OCI-M1 (cell line): ENCODE data around the gene FMNL1.

Experiments used
- DNase-seq: peaks from one replicate; lab custom pipeline; 2025; lab: John Stamatoyannopoulos, UW

The FMNL1 gene

GRCh38 chr17:45222289-45222995 is 757 bp downstream of the FMNL1 start:
- DNase-seq = no peak

- no peak for DNase-seq
These were observed 1.4 kb downstream of the FMNL1 start for GRCh38 chr17:45222996-45223538.

DNA sequence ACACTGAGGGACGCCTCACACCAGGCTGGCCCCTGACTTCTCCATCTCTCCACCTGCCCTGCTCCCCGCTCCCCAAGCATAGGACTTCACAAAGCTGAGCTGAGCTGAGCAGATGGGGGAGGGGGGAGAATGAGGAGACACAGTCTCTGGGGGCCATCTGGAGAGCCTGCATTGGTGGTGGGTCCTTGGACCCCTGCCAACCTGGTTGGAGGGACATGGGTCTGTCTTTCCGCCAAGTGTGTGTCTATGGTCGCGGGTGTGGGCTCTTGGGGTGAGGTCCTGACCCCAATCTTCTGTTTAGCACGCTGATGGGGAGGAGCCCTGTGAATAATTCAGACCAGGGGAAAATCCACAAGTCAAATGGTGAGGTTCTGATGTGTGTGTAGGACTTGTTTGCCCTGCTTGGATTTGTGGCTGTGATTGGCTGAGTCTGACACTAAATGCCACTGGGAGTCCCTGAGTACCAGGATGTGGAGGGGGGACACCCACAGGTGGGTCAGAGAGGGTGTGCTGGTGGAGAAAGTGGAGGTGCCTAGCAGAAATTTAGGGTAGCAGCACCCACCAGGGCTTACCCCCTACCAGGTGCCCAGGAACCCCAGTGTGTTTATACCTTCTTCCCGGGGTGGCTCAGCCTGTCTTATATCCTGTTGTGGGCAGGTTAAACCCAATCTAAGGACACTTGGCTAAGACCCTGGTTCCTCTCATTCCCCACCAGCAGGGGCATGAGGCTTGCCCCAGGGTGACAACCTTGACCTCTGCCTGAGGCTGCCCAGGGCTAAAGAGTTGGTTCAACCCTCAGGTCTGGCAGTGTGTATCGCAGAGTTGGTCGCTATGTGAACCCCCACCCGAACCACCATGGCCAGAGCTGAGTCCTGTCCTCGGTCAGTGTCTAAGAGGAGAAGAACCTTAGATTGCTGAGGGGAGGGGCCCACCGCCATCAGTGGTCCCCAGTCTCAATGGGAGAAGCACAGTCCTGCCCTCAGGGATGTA is 2.1 kb downstream of the FMNL1 start:
- no peak for DNase-seq

DNA sequence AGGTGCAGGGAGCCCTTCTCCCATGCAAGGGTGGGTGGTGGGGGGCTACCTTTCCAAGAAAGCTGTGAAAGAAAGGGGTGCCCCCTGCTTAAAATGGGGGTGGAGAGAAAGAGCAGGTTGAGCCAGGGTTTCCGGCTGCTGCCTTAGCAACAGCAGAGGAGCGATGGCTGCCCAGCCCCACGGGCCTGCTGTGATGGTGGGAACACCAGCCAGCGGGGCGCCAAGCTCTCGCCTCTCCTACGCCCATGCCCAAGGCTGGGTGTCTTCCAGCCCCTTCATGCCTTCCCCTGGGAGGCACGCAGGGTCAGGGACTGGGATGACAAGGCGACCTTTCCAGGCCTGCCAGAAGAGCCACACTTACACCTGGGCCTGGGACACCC is 3.0 kb downstream of the FMNL1 start:
- DNase-seq = no peak

DNA sequence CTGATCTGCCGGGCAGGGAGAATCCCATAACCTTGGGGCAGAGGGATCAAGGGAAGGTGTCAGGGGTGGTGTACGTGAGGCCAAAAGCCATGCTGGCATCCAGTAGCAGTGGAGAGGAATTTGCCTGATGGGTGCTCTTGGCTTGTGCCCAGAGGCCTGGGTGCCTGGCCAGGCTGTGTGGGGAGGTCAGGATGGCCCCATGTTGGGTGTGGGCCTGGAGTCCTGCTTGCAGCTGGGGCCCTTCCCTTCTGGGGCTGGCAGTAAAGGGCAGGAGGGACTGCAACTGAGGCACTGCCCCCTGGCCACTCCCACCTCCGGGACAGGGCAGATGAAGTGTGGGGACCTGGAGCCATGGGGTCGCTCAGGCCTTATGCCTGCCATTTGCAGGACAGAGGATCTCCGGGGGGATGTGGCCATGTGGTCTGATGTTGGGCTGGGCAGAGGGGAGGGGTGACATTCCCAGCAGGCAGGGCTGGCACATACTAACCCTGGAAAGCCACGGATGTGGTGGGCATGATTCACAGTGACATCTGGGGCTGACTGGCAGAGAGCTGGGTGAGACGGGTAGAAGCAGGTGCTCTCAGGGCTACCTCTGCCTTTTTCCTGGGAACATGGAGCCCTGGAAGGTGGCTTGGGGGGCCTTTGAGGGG is 3.5 kb downstream of the FMNL1 start:
- DNase-seq = no peak

GRCh38 chr17:45225964-45226530 is 4.4 kb downstream of the FMNL1 start:
- DNase-seq = peak; percentile 32

- no peak for DNase-seq
These were observed 4.9 kb downstream of the FMNL1 start for GRCh38 chr17:45226576-45226975.

GRCh38 chr17:45227101-45227925 is 5.6 kb downstream of the FMNL1 start:
- peak; percentile 72 for DNase-seq

GRCh38 chr17:45227926-45228762 is 6.5 kb downstream of the FMNL1 start:
- DNase-seq = no peak

DNA sequence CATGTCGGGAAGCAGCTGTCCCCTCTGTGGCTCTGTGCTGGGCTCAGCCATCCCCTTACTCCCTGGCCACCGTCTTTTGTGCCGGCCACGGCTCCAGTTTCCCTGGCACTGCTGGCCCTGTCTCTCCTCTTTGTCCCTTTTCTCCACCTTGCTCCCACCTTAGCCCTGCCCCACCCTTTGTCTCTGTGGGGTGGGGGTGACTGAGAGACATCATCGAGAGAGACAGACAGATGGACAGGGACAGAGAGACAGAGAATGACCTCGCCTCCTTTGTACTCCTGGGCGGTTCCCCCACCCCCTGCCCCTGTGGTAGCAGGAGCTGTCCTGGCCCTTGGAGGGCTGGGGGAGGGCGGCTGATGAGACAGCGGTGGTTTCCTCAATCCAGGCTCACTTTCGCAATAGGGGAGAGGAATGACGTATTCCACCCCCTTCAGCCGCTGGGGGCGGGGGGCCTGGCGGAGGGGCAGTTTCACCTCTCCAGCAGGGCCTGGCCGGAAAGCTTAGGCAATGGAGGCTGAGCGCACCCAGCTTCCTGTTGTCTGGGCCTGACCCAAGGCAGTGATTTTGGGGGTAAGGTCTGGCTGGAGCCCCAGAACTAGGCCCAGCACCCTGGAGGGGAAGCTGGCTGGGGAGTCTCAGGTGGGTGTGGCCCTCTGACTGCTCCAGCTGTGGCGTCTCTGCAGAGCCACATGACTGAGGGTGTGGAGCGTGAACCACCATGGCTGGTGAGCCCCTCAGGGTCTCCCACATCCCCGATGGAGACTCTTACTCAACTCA is 7.3 kb downstream of the FMNL1 start:
- peak; percentile 91 for DNase-seq

DNA sequence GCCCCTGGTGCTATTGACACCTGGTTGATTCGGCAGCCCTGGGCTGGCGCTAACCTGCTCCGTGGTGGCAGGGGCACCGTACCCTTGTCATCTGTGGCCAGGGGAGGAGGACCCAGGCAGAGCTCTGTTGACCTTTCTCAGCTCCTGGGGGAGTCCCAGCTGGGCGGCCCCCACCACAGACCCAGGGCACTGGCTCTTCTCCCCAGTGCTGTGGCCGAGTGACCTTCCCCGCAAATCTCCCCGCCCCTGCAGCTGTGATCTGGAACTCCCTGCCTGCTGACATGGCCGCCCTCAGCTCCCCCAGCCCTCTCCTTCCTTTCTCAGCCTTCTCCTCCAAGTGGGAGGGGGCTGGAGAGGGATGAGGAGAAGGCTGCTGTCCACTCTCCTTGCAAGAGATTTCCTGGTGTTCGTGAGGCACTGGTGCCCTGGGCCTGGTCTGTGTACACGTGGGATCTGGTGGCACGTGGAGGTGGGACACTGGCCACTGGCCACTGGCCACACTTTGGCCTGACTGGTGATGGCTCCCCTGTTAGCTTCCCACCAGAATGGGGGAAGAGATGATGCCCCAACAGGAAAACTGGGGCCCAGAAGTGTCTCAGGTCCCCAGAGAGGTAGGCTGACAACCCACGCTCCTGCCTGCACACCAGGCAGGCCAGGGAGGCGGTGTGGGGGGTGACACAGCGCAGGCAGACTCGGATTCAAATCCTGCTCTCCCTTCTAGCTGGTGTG is 8.2 kb downstream of the FMNL1 start:
- DNase-seq = no peak

DNA sequence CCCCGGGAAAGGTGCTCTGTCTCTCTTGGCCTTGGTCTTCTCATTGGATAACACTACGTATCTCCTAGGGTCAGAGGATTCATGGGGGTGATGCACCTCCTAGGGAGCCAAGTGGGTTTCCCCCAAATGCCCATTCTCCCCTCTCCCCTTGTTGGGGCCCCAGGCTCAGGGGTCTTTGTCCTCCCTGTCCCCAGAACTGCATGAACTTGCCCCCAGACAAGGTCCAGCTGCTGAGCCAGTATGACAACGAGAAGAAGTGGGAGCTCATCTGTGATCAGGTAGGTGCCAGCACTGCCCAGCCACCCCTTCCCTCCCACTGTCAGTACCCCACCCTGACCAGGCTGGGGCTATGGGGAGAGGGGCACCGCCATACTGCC is 8.7 kb downstream of the FMNL1 start:
- no peak for DNase-seq

GRCh38 chr17:45230787-45231480 is 9.2 kb downstream of the FMNL1 start:
- no peak for DNase-seq

DNA sequence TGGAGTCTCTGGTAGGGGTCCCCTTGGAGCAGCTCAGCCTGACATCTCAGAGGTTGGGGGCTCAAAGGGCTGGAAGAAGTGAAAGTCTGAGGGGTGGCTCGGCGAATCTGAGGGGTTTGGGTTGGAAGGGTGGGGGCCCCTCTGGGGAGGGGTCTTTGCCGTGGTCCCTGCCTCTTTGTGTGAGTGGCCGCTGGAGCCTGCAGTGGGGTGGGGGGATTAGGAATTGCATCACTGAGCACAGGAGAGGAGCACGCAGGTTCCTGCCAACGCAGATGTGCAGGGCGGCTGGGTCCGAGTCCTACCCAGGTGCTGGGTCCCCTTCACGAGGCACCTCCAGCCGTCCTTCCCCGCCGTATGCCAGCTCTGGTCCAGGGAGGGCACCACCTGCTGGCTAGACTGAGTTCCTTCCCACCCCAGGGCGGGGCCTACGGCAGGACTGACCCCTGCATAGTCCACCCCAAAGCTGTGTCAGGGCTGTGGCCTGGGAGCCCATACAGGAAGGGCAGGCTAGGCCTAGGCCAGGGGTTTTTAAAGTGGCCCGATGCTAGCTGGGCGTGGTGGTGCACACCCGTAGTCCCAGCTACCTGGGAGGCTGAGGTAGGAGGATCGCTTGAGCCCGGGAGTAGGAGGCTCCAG is 9.9 kb downstream of the FMNL1 start:
- peak; percentile 20 for DNase-seq

DNA sequence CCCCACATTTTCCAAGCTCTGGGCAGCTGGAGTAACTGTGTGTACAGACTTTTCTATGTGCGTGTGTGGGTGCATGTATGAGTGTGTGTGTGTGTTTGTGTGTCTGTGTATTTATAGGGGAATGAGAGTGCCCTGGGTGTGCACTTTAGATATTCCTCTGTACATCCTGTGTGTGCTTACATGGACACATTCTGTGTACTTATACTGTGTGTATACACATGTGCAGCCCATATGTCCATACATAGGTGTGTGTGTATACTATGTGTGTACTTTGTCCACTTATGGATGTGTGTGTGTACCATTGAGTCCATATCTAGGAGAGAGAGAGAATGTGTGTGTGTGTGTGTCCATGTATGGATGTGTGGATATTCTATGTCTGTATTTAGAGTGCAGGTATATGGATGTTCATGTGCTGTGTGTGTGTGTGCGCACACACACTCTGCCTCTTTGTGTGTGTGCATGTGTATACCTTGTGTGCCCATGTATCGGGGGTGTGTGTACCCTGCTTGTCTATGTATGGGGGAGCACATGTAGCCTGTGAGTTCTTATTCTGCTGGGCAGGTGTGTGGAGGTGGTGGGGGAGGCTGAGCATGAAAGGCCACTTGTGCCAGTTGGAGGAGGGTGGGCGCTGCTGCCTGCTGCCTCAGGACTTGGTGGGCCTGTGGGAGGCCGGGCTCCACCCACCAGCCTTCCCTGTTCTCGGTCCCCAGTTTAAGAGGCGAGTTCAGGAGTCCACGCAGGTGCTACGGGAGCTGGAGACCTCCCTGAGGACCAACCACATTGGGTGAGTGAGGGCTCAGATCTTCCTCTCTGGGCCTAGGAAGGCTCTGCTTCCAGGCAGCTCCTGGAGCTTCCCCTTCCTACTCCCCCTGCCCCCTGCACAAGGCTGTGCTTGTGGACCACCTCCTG is 11.1 kb downstream of the FMNL1 start:
- no peak for DNase-seq

DNA sequence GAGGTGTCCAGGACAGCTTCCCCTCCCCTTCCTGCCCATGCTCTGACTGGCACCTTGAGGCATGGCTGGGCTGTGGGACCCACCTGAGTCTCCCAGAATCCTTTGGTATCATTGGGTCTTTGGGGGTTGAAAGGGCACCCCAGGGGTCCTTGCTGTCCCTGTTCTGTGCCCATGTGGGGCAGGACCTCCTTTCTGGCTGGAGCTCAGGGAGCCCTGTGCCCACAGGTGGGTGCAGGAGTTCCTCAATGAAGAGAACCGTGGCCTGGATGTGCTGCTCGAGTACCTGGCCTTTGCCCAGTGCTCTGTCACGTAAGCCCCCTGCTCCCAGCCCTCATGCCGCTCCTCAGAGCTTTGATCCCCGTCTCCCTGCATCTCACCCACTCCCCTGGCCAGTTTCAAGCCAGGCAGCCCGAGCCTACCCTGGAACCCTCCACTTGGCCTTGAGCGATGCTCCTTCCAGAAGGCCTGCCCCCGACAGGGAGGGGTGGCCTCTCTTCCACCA is 11.8 kb downstream of the FMNL1 start:
- no peak for DNase-seq
